Measurements from ENCODE around the gene FARS2.

The FARS2 gene

GRCh38 chr6:5249451-5250122 is 11.7 kb upstream of the FARS2 start:
- DNase-seq = no peak

- no peak for DNase-seq
Measured at GRCh38 chr6:5250451-5250850, 10.9 kb upstream of the FARS2 start.

- no peak for DNase-seq
Measured at GRCh38 chr6:5250911-5251310, 10.4 kb upstream of the FARS2 start.

- DNase-seq = no peak
Measured at GRCh38 chr6:5256952-5257351, 4.4 kb upstream of the FARS2 start.

GRCh38 chr6:5257400-5257799 is 3.9 kb upstream of the FARS2 start:
- DNase-seq = no peak

- DNase-seq = no peak
Measured at GRCh38 chr6:5259428-5259827, 1.9 kb upstream of the FARS2 start.

GRCh38 chr6:5260111-5260620 is 1.1 kb upstream of the FARS2 start:
- peak; percentile 82 for DNase-seq

GRCh38 chr6:5261545-5262109 is 314 bp downstream of the FARS2 start:
- no peak for DNase-seq

GRCh38 chr6:5266423-5266822 is 5.1 kb downstream of the FARS2 start:
- no peak for DNase-seq

- no peak for DNase-seq
Measured at GRCh38 chr6:5270093-5270680, 8.9 kb downstream of the FARS2 start.

GRCh38 chr6:5271926-5272325 is 10.6 kb downstream of the FARS2 start:
- DNase-seq = no peak

- no peak for DNase-seq
Measured at GRCh38 chr6:5274231-5274630, 12.9 kb downstream of the FARS2 start.

GRCh38 chr6:5275497-5275896 is 14.2 kb downstream of the FARS2 start:
- DNase-seq = no peak

GRCh38 chr6:5276581-5276980 is 15.3 kb downstream of the FARS2 start:
- DNase-seq = no peak

- no peak for DNase-seq
Measured at GRCh38 chr6:5277589-5277988, 16.3 kb downstream of the FARS2 start.

- DNase-seq = no peak
Measured at GRCh38 chr6:5278047-5278446, 16.7 kb downstream of the FARS2 start.

- no peak for DNase-seq
Measured at GRCh38 chr6:5278565-5279120, 17.3 kb downstream of the FARS2 start.

GRCh38 chr6:5279891-5280338 is 18.6 kb downstream of the FARS2 start:
- DNase-seq = no peak

- no peak for DNase-seq
Measured at GRCh38 chr6:5280920-5281319, 19.6 kb downstream of the FARS2 start.

GRCh38 chr6:5282191-5282623 is 20.9 kb downstream of the FARS2 start:
- no peak for DNase-seq

- no peak for DNase-seq
Measured at GRCh38 chr6:5285081-5285480, 23.8 kb downstream of the FARS2 start.

GRCh38 chr6:5285526-5285925 is 24.2 kb downstream of the FARS2 start:
- no peak for DNase-seq

GRCh38 chr6:5286780-5287179 is 25.5 kb downstream of the FARS2 start:
- no peak for DNase-seq
